HCT116 (cell line): ENCODE results near the gene MUS81. TPM values are rescaled to one million over a fixed set of nuclear protein-coding genes. Genes with fewer than 3 reads are reported as not detected.

Experiments
- ATAC-seq: fragments of 200-7000 bp; cut with Tn5 transposase; 2 replicates; pipeline ENCODE4 v1.9.1; 2020; ENCODE audit warnings: mild to moderate bottlenecking, moderate library complexity
- BruUV-seq: library from RNA; stranded (reverse); fragments of 400-500 nt; replicated peaks from 2 replicates; lab custom pipeline; 2021; lab: Mats Ljungman, UMichigan
- CTCF ChIA-PET: fragments of 300-600 bp; sonication (Branson Sonifier 250); formaldehyde crosslinking; loops from one replicate; lab custom pipeline; 2021; ENCODE audit warnings: antibody characterized with exemption; lab: Charles Lee
- POLR2A ChIA-PET: fragments of 300-600, 350-600 bp; sonication (Branson Sonifier 250); formaldehyde crosslinking; loops from one replicate; lab custom pipeline; 2021; ENCODE audit warnings: antibody characterized with exemption; lab: Charles Lee
- RAD21 ChIA-PET, 2 experiments: fragments of 300-600 bp; sonication (Branson Sonifier 250); formaldehyde crosslinking; loops; one replicate each; lab custom pipeline; 2023; ENCODE audit warnings: low total read pairs in 2 of 2; ENCODE audit not compliant: uncharacterized antibody in 2 of 2, unreplicated experiment in 2 of 2, low non-redundant PET in 1 of 2; lab: Charles Lee
- DNase-seq: peaks from one replicate; pipeline ENCODE4 v3.0.0-alpha.2; 2010; ENCODE audit warnings: low read depth, low spot score
- H2AFZ ChIP-seq: fragments of 200-600 bp; shearing (Covaris generic), sonication (generic); 2 replicates; pipeline ENCODE4 v1.6.1; 2017; ENCODE audit warnings: low read depth, mixed run types, mixed read lengths, antibody characterized with exemption, low read length; ENCODE audit not compliant: poor library complexity, severe bottlenecking
- H3K27ac ChIP-seq: 2 replicates; pipeline ENCODE4 v1.5.1; 2012; ENCODE audit warnings: low read depth, low read length
- H3K27me3 ChIP-seq: fragments of 200-600 bp; sonication (generic); 2 replicates; pipeline ENCODE4 v1.6.1; 2016; ENCODE audit warnings: mixed run types, low read length, mixed read lengths; ENCODE audit not compliant: insufficient read depth
- H3K36me3 ChIP-seq, 2 experiments: fragments of 200-500 bp in 1 of 2; fragments of 200-600 bp in 1 of 2; sonication (Bioruptor generic) in 1 of 2; sonication (generic) in 1 of 2; 2 replicates each; pipeline versions ENCODE4 v1.5.1 to v1.6.1; 2014 to 2016; ENCODE audit warnings: low read length in 2 of 2, inconsistent platforms in 1 of 2, mixed read lengths in 1 of 2, mixed run types in 1 of 2; ENCODE audit not compliant: insufficient read depth in 2 of 2, control insufficient read depth in 1 of 2
- H3K4me1 ChIP-seq, 2 experiments: fragments of 200-600 bp in 1 of 2; sonication (generic) in 1 of 2; 2 replicates each; pipeline versions ENCODE4 v1.5.1 to v1.6.1; 2012 to 2017; ENCODE audit warnings: low read length in 2 of 2, inconsistent platforms in 1 of 2, mild to moderate bottlenecking in 1 of 2, mixed read lengths in 1 of 2, mixed run types in 1 of 2, moderate library complexity in 1 of 2; ENCODE audit not compliant: insufficient read depth in 2 of 2, control insufficient read depth in 1 of 2
- H3K4me2 ChIP-seq: fragments of 200-600 bp; sonication (generic); 2 replicates; pipeline ENCODE4 v1.6.1; 2017; ENCODE audit warnings: mixed run types, low read length, mixed read lengths
- H3K4me3 ChIP-seq, 2 experiments: fragments of 200-600 bp in 1 of 2; sonication (generic) in 1 of 2; replicated peaks in 1 of 2; 2 replicates each; pipeline ENCODE4 v1.5.1; 2011 to 2016; ENCODE audit warnings: low read length in 2 of 2, control low read depth in 1 of 2, low read depth in 1 of 2, mild to moderate bottlenecking in 1 of 2, mixed read lengths in 1 of 2, mixed run types in 1 of 2
- H3K79me2 ChIP-seq: fragments of 200-600 bp; sonication (generic); 2 replicates; pipeline ENCODE4 v1.6.1; 2017; ENCODE audit warnings: mild to moderate bottlenecking, mixed run types, low read length, moderate library complexity, mixed read lengths; ENCODE audit not compliant: insufficient read depth
- H3K9ac ChIP-seq: fragments of 200-600 bp; sonication (generic); 2 replicates; pipeline ENCODE4 v1.6.1; 2016; ENCODE audit warnings: low read length, mixed read lengths
- H3K9me2 ChIP-seq: fragments of 200-600 bp; sonication (generic), shearing (Covaris generic); 2 replicates; pipeline ENCODE4 v1.6.1; 2017; ENCODE audit warnings: mixed run types, mild to moderate bottlenecking, moderate library complexity; ENCODE audit not compliant: insufficient read depth
- H3K9me3 ChIP-seq, 2 experiments: fragments of 200-500 bp in 1 of 2; fragments of 200-600 bp in 1 of 2; sonication (Bioruptor generic) in 1 of 2; sonication (generic) in 1 of 2; 2 replicates each; pipeline ENCODE4 v1.6.1; 2014 to 2017; ENCODE audit warnings: low read length in 2 of 2, mixed read lengths in 2 of 2, inconsistent platforms in 1 of 2, low read depth in 1 of 2, mild to moderate bottlenecking in 1 of 2, mixed run types in 1 of 2, moderate library complexity in 1 of 2; ENCODE audit not compliant: control insufficient read depth in 1 of 2, insufficient read depth in 1 of 2
- H4K20me1 ChIP-seq: fragments of 200-600 bp; sonication (generic), shearing (Covaris generic); 2 replicates; pipeline ENCODE4 v1.6.1; 2017; ENCODE audit warnings: mixed run types, mild to moderate bottlenecking, moderate library complexity; ENCODE audit not compliant: insufficient read depth
- ATF3 ChIP-seq: IDR thresholded peaks from 2 replicates; pipeline ENCODE4 v1.6.1; 2012
- CBX3 ChIP-seq: IDR thresholded peaks from 2 replicates; pipeline ENCODE4 v1.6.1; 2012; ENCODE audit warnings: low read depth
- CEBPB ChIP-seq: IDR thresholded peaks from 2 replicates; pipeline ENCODE4 v1.6.1; 2012; ENCODE audit warnings: low read depth
- CTCF ChIP-seq, 3 experiments: fragments of 200-600 bp in 1 of 3; sonication (generic) in 1 of 3; IDR thresholded peaks in 2 of 3; conservative IDR thresholded peaks in 1 of 3; 2 replicates each; pipeline ENCODE4 v1.5.1; 2012 to 2017; ENCODE audit warnings: low read depth in 2 of 3, low read length in 2 of 3, antibody characterized with exemption in 1 of 3, borderline replicate concordance in 1 of 3, control low read depth in 1 of 3, mild to moderate bottlenecking in 1 of 3, mixed read lengths in 1 of 3, mixed run types in 1 of 3, moderate library complexity in 1 of 3; ENCODE audit not compliant: insufficient read depth in 1 of 3
- EGR1 ChIP-seq: IDR thresholded peaks from 2 replicates; pipeline ENCODE4 v1.6.1; 2012; ENCODE audit warnings: low read depth
- EZH2 ChIP-seq: fragments of 200-600 bp; sonication (generic); IDR thresholded peaks from 2 replicates; pipeline ENCODE4 v1.6.1; 2017; ENCODE audit warnings: antibody characterized with exemption, mixed run types
- FOSL1 ChIP-seq: IDR thresholded peaks from 2 replicates; pipeline ENCODE4 v1.6.1; 2012; ENCODE audit warnings: low read depth
- MAX ChIP-seq: IDR thresholded peaks from 2 replicates; pipeline ENCODE4 v1.6.1; 2012
- POLR2A ChIP-seq: IDR thresholded peaks from 2 replicates; pipeline ENCODE4 v1.7.0; 2011; ENCODE audit warnings: borderline replicate concordance; ENCODE audit not compliant: insufficient read depth, insufficient read length; ENCODE audit errors: extremely low read depth
- RAD21 ChIP-seq: IDR thresholded peaks from 2 replicates; pipeline ENCODE4 v1.6.1; 2012; ENCODE audit warnings: low read depth, mild to moderate bottlenecking
- SIN3A ChIP-seq: IDR thresholded peaks from 2 replicates; pipeline ENCODE4 v1.6.1; 2012; ENCODE audit warnings: low read depth
- ZNF274 ChIP-seq: fragments of 200-500 bp; sonication (Bioruptor generic); IDR thresholded peaks from 2 replicates; pipeline ENCODE4 v1.6.1; 2014; ENCODE audit warnings: mild to moderate bottlenecking, low read depth, low read length, inconsistent platforms
- intact Hi-C: fragments of 100-400 bp; cut with micrococcal nuclease; formaldehyde crosslinking; loops from 2 replicates; pipeline ENCODE4 v1.10.0; 2022
- total RNA-seq: library from RNA; stranded (reverse); gene quantifications from one replicate; pipeline ENCODE4 v1.2.1, GENCODE V29; 2021; ENCODE audit not compliant: unreplicated experiment

MUS81 gene
- total RNA-seq, 1 experiment from 2014 or later: 47.2 TPM

GRCh38 chr11:65900125-65900898, 40.1 kb downstream of the MUS81 start, which contains the start of gene FOSL1 (continued):
- TF ChIP-seq CTCF (IDR thresholded peaks at IDR 0.05 in 2 of 3, conservative IDR thresholded peaks at IDR 0.05 in 1 of 3; ENCODE audit: borderline replicate concordance in 1 of 3, insufficient read depth in 1 of 3, low read depth in 2 of 3, low read length in 2 of 3): no peak
- no peak for TF ChIP-seq EZH2
- TF ChIP-seq, all 23 proteins: peak for 6

GRCh38 chr11:65900899-65901180, 40.6 kb downstream of the MUS81 start:
- POLR2A ChIA-PET: interaction anchor here (1.2 to 10.9 kb wide), 5 partner anchors 10 to 41 kb away, joined by 6 to 124 read pairs (median 30); partner anchors contain the start of genes CCDC85B, FIBP and MUS81
- no peaks in the 10 kb centered on the region for H3K9me2 ChIP-seq
- H3K27ac ChIP-seq: peak overlapping the region; percentile 20; the same call in 1 of the 2 replicates
- peaks cover 51 to 85% of the 10 kb centered on the region in 2 experiments for H3K4me1 ChIP-seq
- H2AFZ ChIP-seq: no peak overlapping the region
- H3K9ac ChIP-seq: peak overlapping the region; percentile 99
- TSS peak; percentile 90 for BruUV-seq
- H3K9me3 ChIP-seq: no peaks in the 10 kb centered on the region
- peak overlapping the region; percentile 71 for H3K4me2 ChIP-seq
- peaks cover 18% of the 10 kb centered on the region; the same call in 1 of the 2 replicates for H4K20me1 ChIP-seq
- no peak for TF ChIP-seq SIN3A
- no peak for TF ChIP-seq RAD21
- no peak for TF ChIP-seq MAX
- TF ChIP-seq CEBPB: no peak
- TF ChIP-seq ATF3: no peak
- TF ChIP-seq POLR2A: no peak
- no peak for TF ChIP-seq ZNF274
- no peak for TF ChIP-seq EGR1
- TF ChIP-seq CTCF (IDR thresholded peaks at IDR 0.05 in 2 of 3, conservative IDR thresholded peaks at IDR 0.05 in 1 of 3; ENCODE audit: borderline replicate concordance in 1 of 3, insufficient read depth in 1 of 3, low read depth in 2 of 3, low read length in 2 of 3): no peak
- no peak for TF ChIP-seq FOSL1
- TF ChIP-seq EZH2: no peak
- TF ChIP-seq CBX3: no peak
- TF ChIP-seq, all 23 proteins: peak for 0
- no peak for DNase-seq
- Histone ChIP-seq H3K4me3 (peak overlapping the region in 1 of 2 experiments; percentile 90; a peak in 2 of 4 replicates), H3K36me3 (peaks cover 4 to 32% of the 10 kb centered on the region in 2 experiments; a peak in 3 of 4 replicates), H3K27me3 (no peaks in the 10 kb centered on the region), H3K79me2 (peaks cover 51% of the 10 kb centered on the region)
- CTCF ChIA-PET: interaction anchor here (0.9 to 1.4 kb wide), 5 partner anchors 9 to 41 kb away, joined by 3 to 6 read pairs (median 5); partner anchors contain the start of genes CCDC85B, FIBP and MUS81
- RAD21 ChIA-PET: no interaction called here
- no peak for ATAC-seq
- intact Hi-C loops: loop anchor here (1.0 kb wide), 1 partner anchor 15 kb away; no protein-coding TSS in a partner anchor
